Esophagus muscularis mucosa (tissue), 3 donors: ENCODE measurements around the gene RNASE3.
"Not testable (repeated sequence)": the region's sequence is repeated elsewhere in the genome, so short reads cannot be mapped to it uniquely, and the experiment has no call there.

Source experiments
- CTCF ChIP-seq, 3 experiments: fragments of 200-600 bp in 2 of 3; fragments of 450-650 bp in 1 of 3; sonication (generic) in 2 of 3; IDR thresholded peaks; one replicate each; pipeline ENCODE4 v1.5.1; 2017 to 2019; ENCODE audit warnings: antibody characterized with exemption in 3 of 3, mild to moderate bottlenecking in 2 of 3, moderate library complexity in 1 of 3
- POLR2A ChIP-seq: fragments of 450-650 bp; IDR thresholded peaks from one replicate; pipeline ENCODE4 v1.6.1; 2017; ENCODE audit warnings: antibody characterized with exemption, moderate library complexity, mild to moderate bottlenecking, low read depth
- POLR2AphosphoS5 ChIP-seq, 2 donors: sonication (generic); formaldehyde crosslinking; IDR thresholded peaks; one replicate each; pipeline ENCODE4 v1.6.1; 2017; ENCODE audit warnings: antibody characterized with exemption in 2 of 2

- TF ChIP-seq POLR2A; CTCF (IDR thresholded peaks at IDR 0.05); POLR2AphosphoS5 (IDR thresholded peaks at IDR 0.05): not testable (repeated sequence)
Measured at GRCh38 chr14:20891126-20891825, at the start of gene RNASE3.
